Inferior parietal cortex (tissue), 1 donor: ENCODE measurements around the gene DR1.
"Not testable (repeated sequence)": the region's sequence is repeated elsewhere in the genome, so short reads cannot be mapped to it uniquely, and the experiment has no call there.

Source experiments
- DNase-seq: peaks from one replicate; pipeline ENCODE4 v3.0.0-alpha.2; 2016; ENCODE audit errors: extremely low spot score

Gene DR1

DNA sequence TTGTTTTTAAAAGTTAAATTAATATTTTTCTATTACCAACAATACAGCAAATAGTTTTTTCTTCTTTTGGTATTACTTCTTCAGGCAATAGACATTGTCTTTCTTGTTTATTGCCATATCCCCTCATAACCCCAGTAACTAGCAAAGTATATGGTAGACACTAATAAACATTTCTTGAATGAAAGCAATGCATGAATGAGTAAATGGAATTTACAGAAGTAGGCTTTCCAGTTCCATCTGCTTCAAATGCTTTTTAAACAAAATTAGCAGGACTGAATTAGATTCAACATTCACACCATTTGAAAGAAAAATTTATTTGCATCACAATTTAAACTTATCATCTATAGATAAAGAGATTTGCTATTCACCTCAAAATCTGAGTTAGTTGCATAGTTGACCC is 5.6 kb upstream of the DR1 start:
- no peak for DNase-seq

- DNase-seq: no peak
Observed at GRCh38 chr1:93344484-93344883, 1.2 kb upstream of the DR1 start.

- peak; percentile 50 for DNase-seq
Observed at GRCh38 chr1:93344886-93345632, 648 bp upstream of the DR1 start.

GRCh38 chr1:93346421-93346993 is 800 bp downstream of the DR1 start:
- no peak for DNase-seq

- no peak for DNase-seq
Observed at GRCh38 chr1:93347334-93347899, 1.7 kb downstream of the DR1 start.

- no peak for DNase-seq
Observed at GRCh38 chr1:93348104-93348728, 2.5 kb downstream of the DR1 start.

- no peak for DNase-seq
Observed at GRCh38 chr1:93349231-93350135, 3.8 kb downstream of the DR1 start.

DNA sequence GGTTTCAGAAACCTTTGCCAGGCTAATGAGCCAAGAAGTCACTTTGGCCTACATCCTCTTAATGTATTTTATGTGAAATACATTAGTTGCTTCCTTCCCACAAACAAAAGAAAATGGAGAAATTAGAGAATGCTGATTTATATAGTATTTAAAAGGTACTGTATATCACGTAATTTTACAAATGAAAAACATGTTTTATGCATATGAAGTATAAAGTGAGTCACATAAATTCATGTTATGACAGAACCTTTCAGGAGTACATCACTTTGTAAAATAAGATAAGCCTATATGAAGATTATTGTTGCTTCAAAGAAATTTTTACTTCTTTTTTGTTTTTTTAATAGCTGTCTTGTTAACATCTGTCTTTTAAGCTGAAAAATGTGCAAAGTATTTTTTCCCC is 4.6 kb downstream of the DR1 start:
- no peak for DNase-seq

DNA sequence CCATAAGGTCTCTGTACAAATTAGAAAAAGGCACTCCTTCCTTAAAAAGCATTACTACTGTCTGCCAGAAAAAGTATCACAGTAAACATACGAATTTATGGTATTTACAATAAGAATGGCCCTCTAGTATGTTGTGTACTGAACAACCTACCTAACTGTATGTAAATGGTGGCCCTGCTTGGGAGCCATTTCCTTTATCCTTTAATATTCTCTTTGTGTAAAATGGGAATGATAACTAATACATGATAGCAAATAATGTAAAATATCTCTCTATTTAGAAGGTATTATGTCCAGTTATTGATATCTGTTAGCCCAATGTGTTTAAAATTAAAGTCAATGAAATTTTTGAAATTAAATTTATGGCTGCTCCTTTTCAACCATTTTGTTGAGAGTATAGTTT is 5.2 kb downstream of the DR1 start:
- no peak for DNase-seq

- DNase-seq: not testable (repeated sequence)
Observed at GRCh38 chr1:93351346-93351745, 5.6 kb downstream of the DR1 start.

DNA sequence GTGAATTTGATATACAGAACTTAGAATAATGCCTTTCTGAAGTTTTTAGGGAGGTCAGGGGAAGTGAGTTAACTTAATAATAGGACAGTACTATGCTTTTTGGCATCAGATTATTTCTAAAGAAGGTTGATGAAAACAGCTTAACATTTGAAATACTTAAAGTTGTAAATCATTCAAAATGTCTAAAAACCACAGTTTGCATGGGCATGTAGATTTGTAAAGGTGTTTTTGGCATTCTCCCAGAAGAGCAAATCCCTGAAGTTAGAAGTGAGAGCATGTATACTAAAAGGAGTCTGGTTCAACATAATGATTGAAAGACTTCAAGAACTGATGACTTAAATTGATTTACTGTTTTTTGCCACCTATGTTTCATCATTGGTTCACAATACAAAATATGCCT is 6.7 kb downstream of the DR1 start:
- DNase-seq: no peak

- no peak for DNase-seq
Observed at GRCh38 chr1:93353286-93353685, 7.6 kb downstream of the DR1 start.

DNA sequence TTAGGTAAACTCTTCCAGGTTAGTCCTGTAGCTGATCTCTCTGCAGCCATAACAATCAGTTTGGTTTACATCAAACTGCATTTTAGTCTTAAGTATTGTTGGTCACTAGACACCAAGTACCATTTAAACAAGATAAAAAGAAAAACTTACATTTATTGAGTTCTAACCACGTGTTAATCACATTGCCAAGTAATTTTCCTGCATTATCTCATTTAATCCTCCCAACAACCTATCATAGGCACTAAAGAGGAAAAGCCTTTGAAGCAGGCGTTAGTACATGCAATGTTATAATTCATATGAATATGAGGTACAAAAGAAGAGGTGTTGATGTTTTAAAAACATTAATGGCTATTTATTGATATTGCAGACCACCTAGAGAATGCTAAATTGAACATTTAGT is 9.0 kb downstream of the DR1 start:
- DNase-seq: no peak

GRCh38 chr1:93357242-93357641 is 11.5 kb downstream of the DR1 start:
- no peak for DNase-seq

DNA sequence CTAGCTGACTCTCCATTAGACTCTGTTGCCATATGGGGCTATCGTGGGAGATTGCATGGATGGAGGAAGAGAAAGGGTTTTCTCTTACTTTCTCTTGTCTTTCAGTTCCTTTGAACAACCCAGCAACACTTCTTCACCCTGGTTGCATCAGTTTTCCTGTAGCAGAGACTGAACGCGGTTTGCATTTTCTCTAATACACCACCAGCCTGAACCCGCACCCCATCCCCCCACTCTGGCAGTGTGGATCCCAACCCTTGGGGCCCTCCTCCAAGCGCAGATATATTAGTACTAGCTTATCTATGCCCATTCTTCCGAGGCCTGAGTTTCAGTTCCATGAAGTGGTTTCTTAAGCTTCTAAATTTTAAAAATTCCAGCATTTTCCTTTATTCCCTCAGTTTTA is 12.6 kb downstream of the DR1 start:
- DNase-seq: no peak

DNA sequence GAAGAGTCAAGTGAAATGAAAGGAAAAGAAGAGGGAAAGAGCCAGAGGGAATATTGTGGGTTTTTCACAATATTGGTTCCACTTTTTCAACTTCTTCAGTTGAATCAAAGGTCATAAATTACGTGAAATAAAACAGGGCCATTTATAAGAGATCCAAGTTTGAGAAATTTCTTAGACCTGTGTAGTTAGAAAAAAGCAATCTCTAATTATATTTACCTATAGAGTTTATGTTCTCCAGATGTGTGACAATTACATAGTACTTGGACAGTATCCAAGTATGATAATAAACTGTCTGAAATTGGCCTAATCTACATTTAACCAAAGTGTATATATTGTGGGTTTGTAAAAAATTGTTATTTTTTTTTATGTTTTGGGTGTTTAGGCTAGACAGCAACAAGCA is 14.4 kb downstream of the DR1 start:
- no peak for DNase-seq

- DNase-seq: no peak
Observed at GRCh38 chr1:93362237-93362636, 16.5 kb downstream of the DR1 start.

DNA sequence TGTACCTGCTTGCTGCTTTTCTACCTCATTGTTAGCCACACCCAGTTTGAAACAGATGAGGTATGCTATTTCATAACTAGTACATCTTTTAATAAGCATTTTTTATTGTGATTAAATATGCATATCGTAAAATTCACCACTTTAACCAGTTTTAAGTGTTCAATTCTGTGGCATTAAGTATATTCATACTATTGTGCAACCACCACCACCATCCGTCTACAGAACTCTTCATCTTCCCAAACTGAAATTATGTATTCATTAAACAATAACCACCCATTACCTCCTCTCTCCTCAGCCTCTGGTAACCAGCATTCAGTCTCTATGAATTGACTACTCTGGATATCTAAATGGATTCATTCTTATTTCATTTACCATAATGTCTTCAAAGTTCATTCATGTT is 20.1 kb downstream of the DR1 start:
- DNase-seq: no peak

GRCh38 chr1:93369734-93370133 is 24.0 kb downstream of the DR1 start:
- DNase-seq: no peak

GRCh38 chr1:93374334-93375106 is 28.8 kb downstream of the DR1 start:
- DNase-seq: no peak

GRCh38 chr1:93384656-93385055 is 38.9 kb downstream of the DR1 start:
- DNase-seq: no peak
